GM19452 (cell line): ENCODE results near the gene SPI1.
"Not testable (repeated sequence)": the region's sequence is repeated elsewhere in the genome, so short reads cannot be mapped to it uniquely, and the experiment has no call there.

ENCODE experiments used
- ATAC-seq: cut with Tn5 transposase; IDR thresholded peaks from one replicate; pipeline ENCODE4 v1.9.1; 2021; ENCODE audit not compliant: unreplicated experiment

SPI1 gene

GRCh38 chr11:47328449-47329390 is 49.6 kb downstream of the SPI1 start:
- ATAC-seq = peak; percentile 68

GRCh38 chr11:47327949-47328348 is 50.4 kb downstream of the SPI1 start:
- ATAC-seq = no peak

- no peak for ATAC-seq
These were observed 51.3 kb downstream of the SPI1 start for GRCh38 chr11:47327025-47327424.

- ATAC-seq = no peak
These were observed 52.1 kb downstream of the SPI1 start for GRCh38 chr11:47326198-47326597.

GRCh38 chr11:47325271-47326041 is 52.9 kb downstream of the SPI1 start:
- ATAC-seq = no peak

DNA sequence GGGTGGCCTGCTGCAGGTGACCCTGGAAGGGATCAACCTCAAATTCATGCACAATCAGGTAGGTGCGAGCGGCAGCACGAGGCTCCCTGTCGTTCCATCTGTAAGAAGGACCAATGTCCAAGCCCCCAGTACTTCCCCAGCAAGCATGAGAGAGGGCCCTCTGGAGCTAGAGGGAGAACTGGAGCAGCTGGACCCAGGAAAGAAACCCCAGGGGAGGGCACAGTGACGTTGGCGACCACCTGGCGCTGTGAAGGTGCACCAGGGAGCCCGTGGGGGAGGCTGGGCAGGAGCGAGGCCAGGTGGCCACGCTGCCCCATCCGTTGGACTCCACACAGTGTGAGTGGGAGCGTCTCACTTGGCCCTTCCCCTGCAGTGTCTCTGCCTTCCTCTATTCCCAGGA is 53.8 kb downstream of the SPI1 start:
- ATAC-seq = no peak

DNA sequence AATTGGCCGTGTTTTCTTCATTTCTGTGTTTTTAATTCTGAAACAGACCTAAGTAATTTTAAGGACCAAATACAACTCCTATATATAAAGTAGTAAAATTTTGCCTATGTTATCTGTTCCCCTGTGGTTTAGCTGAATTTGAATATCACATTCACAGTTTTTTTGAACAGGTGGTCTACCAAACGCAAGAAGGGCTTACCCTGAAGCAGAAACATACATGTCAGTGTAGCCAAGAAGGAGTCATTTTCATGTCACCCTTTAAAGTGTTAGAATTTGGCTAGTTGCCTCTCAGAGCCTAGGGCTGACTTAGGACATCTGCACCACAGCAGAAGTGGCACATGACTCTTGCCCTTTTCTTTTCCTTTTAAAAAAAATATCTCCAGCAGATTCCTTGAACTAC is 60.2 kb downstream of the SPI1 start:
- ATAC-seq = no peak

DNA sequence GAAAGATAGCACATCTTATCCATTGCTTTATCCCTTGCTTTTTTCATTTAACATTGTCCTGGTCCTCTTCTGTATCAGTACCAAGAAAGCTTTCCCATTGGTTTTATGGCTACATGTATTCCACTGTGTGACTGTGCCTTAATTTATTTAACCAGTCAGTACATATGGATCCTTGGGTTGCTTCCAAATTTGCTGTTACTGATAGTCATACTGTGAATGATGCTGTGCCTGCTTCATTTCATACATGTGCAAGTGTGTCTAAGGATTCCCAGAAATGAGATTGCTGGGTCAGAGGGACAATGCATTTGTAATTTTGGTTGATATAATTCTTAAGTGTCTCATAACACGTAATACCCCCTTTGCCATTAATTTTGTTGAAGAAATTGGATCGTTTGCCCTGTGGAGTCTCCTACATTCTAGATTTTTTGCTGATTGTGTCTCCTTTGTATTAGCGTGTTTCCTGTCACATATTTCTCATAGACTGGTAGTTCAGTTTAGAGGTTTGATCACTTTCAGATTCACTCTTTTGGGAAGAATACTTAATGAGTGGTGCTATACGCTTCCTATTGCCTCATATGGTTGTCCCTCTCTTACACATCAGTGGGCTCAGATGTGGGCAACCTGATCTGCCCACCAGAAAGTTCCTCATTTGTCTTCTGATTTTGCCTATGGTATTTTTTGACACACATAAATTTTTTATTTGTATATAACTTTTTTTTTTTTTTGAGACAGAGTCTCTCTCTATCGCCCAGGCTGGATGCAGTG is 61.1 kb downstream of the SPI1 start:
- ATAC-seq = no peak

GRCh38 chr11:47316501-47316900 is 61.8 kb downstream of the SPI1 start:
- ATAC-seq = not testable (repeated sequence)

DNA sequence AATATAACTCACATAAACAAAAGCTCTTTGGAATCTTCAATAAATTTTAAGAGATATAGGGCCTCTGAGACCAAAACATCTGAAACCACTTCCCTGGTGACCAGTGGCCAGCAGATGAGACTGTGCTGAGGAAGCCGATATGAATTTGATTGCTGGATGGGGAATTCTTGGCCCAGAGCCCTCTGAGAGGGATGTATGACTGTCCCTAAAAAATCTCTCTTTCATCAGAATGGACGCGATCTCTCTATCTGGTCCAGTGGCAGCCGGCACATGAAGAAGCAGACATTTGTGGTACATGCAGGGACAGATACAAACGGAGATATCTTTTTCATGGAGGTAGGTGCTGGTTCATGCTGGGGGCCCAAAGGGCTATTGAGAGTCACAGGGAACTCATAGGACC is 63.4 kb downstream of the SPI1 start:
- ATAC-seq = no peak

DNA sequence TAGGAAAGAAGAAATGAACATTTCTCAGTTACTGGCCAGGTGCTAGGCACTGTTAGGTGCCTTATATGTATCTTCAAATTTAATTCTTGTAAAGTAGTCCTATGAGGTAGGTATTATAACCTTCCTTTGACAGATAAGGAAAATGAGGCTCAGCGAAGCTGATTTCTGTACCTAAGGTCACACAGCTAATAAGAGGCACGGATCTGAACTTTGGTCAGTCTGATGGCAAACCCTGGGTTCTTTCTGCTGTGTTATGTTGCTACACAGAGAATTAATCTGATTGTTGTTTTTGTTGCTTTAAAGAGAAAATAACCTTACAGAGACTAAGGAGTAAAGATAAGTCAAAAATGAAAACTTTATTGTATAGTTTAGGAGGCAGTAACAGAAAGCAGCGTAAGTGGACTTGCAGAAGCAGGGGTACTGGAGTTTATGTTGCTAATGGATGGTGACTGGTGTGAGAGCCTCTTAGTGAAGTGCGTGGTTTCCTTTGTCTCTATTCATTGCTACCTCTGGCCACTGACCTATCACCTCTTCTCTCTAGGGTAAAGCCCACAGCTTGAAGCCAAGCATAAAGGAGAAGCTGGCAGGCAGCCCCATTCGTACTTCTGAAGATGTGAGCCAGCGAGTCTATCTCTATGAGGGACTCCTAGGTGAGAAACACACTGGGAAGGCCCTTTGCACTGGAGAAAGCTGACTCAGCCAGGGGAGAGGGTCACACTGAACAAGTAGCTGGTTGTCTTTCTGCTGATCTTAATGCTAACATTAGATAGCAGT is 70.1 kb downstream of the SPI1 start:
- ATAC-seq = no peak

DNA sequence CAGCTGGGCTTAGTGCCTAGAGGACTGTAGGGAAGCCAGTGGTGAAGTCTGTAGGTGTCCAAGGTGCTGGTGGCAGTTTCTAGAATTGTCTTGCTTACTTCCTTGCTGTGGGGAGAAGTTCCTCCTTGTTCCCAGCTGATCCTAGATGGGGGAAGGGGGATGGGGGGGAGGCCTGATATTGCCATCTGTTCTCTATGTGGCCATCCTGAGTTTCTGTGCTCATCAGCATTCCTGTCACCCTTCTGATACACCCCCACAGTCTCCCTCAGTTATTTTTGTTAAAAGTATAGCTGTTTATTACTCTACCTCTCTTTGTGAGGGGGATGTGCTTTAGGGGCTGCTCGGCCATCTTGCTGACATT is 71.9 kb downstream of the SPI1 start:
- no peak for ATAC-seq

- no peak for ATAC-seq
These were observed 72.4 kb downstream of the SPI1 start for GRCh38 chr11:47305734-47306483.
